Lung (tissue), 16 donors: Measurements from ENCODE around the gene TAPBP. TPM values are rescaled to one million over a fixed set of nuclear protein-coding genes. Genes with fewer than 3 reads are reported as not detected.
A peak's percentile ranks its signal among the peaks of the same experiment; 100 is the strongest.
"Not testable (repeated sequence)": the region's sequence is repeated elsewhere in the genome, so short reads cannot be mapped to it uniquely, and the experiment has no call there.

Experiments
- ATAC-seq: fragments of 200-7000 bp; cut with Tn5 transposase; one replicate; pipeline ENCODE4 v1.9.1; 2020; ENCODE audit warnings: moderate number of reproducible peaks; ENCODE audit not compliant: insufficient read depth, low FRiP score
- DNase-seq, 3 donors: peaks; one replicate each; pipeline ENCODE4 v3.0.0-alpha.2; 2013 to 2017
- H3K27ac ChIP-seq, 2 donors: one replicate each; pipeline ENCODE4 v1.5.1; 2013; ENCODE audit warnings: mild to moderate bottlenecking in 2 of 2, moderate library complexity in 2 of 2, control low read depth in 1 of 2, inconsistent platforms in 1 of 2, low read depth in 1 of 2, low read length in 1 of 2
- H3K27me3 ChIP-seq, 3 donors: one replicate each; pipeline ENCODE4 v1.5.1; 2013; ENCODE audit warnings: low read length in 2 of 3; ENCODE audit not compliant: control insufficient read depth in 3 of 3, insufficient read depth in 3 of 3
- H3K36me3 ChIP-seq, 4 donors: one replicate each; pipeline ENCODE4 v1.5.1; 2013; ENCODE audit warnings: low read length in 4 of 4, mild to moderate bottlenecking in 1 of 4, moderate library complexity in 1 of 4; ENCODE audit not compliant: control insufficient read depth in 4 of 4, insufficient read depth in 4 of 4
- H3K4me1 ChIP-seq, 5 donors: one replicate each; pipeline ENCODE4 v1.5.1; 2013; ENCODE audit warnings: low read length in 5 of 5, mild to moderate bottlenecking in 2 of 5, moderate library complexity in 1 of 5; ENCODE audit not compliant: control insufficient read depth in 5 of 5, insufficient read depth in 5 of 5
- H3K4me3 ChIP-seq: one replicate; pipeline ENCODE4 v1.5.1; 2013; ENCODE audit warnings: mild to moderate bottlenecking, control low read depth, moderate library complexity
- H3K9ac ChIP-seq, 2 donors: one replicate each; pipeline ENCODE4 v1.5.1; 2013; ENCODE audit warnings: low read length in 2 of 2, control low read depth in 1 of 2; ENCODE audit not compliant: insufficient read depth in 1 of 2
- H3K9me3 ChIP-seq, 4 donors: one replicate each; pipeline ENCODE4 v1.5.1; 2013; ENCODE audit warnings: low read length in 3 of 4, mild to moderate bottlenecking in 1 of 4, moderate library complexity in 1 of 4; ENCODE audit not compliant: control insufficient read depth in 4 of 4, insufficient read depth in 3 of 4
- CTCF ChIP-seq: IDR thresholded peaks from 2 replicates; pipeline ENCODE4 v1.5.1; 2012; ENCODE audit warnings: mild to moderate bottlenecking; ENCODE audit errors: control extremely low read depth, extremely low read depth
- WGBS, 2 donors: extraction: QIAGEN DNeasy Blood & Tissue Kit; methylation state at CpG; one replicate each; pipeline ENCODE4 v1.1.7; 2013; 5-methylcytosine and 5-hydroxymethylcytosine counted together
- long read RNA-seq, 5 donors: transcript quantifications; one replicate each; lab custom pipeline, GENCODE V29; 2026
- polyA plus RNA-seq, 2 donors: library from polyadenylated mRNA; stranded (reverse); fragments of 200-250 nt; gene quantifications; one replicate each; pipeline ENCODE4 v1.2.1, GENCODE V29; 2013
- total RNA-seq, 2 donors: library from RNA; depleted of rRNA in 1 of 2; stranded (reverse); fragments of >200 nt in 1 of 2; gene quantifications; one replicate each; pipeline ENCODE4 v1.2.1, GENCODE V29; 2014 to 2021
- donor health status: control.
- donor health status: control.
- donor health status: Bipolar disorder and iron deficiency.
- donor health status: healthy.
- donor health status: DM: yes; HTN: yes; CAD: no.

Gene TAPBP
- total RNA-seq (100 to 1,000 TPM; 155 to 241 TPM), polyA plus RNA-seq (10 to 100 TPM; 78.7 to 78.9 TPM)
- long read RNA-seq, donor 1, transcript TAPBP-234 (8 exons, 3,759 nt): major isoform, 18 of 48 reads
- long read RNA-seq, donor 1, partial matches to known transcripts: 25 of 48 reads
- long read RNA-seq, donor 1, other reads (novel, unspliced or antisense): 0 of 48 reads
- long read RNA-seq, donor 2, partial matches to known transcripts: 0 of 7 reads
- long read RNA-seq, donor 2, other reads (novel, unspliced or antisense): 0 of 7 reads
- long read RNA-seq, donor 3, transcript TAPBP-234 (8 exons, 3,759 nt): major isoform, 6 of 21 reads
- long read RNA-seq, donor 3, partial matches to known transcripts: 10 of 21 reads
- long read RNA-seq, donor 3, other reads (novel, unspliced or antisense): 0 of 21 reads
- long read RNA-seq, donor 4, partial matches to known transcripts: 6 of 11 reads
- long read RNA-seq, donor 4, other reads (novel, unspliced or antisense): 0 of 11 reads
- long read RNA-seq, donor 5, transcript TAPBP-234 (8 exons, 3,759 nt): major isoform, 12 of 39 reads
- long read RNA-seq, donor 5, transcript TAPBP-235 (5 exons, 1,239 nt): minor isoform, 6 of 39 reads
- long read RNA-seq, donor 5, partial matches to known transcripts: 18 of 39 reads
- long read RNA-seq, donor 5, other reads (novel, unspliced or antisense): 0 of 39 reads

- H3K27ac ChIP-seq: peak within 1 kb of the TSS; percentile 96 to 97
- no peaks in the 10 kb centered on the region for H3K9me3 ChIP-seq
- H3K4me3 ChIP-seq: peak within 1 kb of the TSS; percentile 81
- 0 to 1% methylated on average over 47 of the region's 47 CpGs for WGBS, 2 donors
- DNase-seq: peak; percentile 69 to 82 (median 73)
- peak; percentile 4 for ATAC-seq
- H3K36me3 ChIP-seq: peaks cover 0 to 26% (median 7%) of the 10 kb centered on the region in 4 donors
- peaks cover 8 to 32% (median 16%) of the 10 kb centered on the region in 5 donors for H3K4me1 ChIP-seq
- no peak for TF ChIP-seq CTCF
- peak within 1 kb of the TSS; percentile 57 to 96 for H3K9ac ChIP-seq
- H3K27me3 ChIP-seq: no peaks in the 10 kb centered on the region
Measured at GRCh38 chr6:33313709-33314514, at the start of gene TAPBP. Gene TAPBP, minus strand, starts transcription at chr6:33314078. Its CDS starts 37 bp downstream, at chr6:33314041.

GRCh38 chr6:33363486-33363885, 49.6 kb upstream of the TAPBP start:
- WGBS, 2 donors: 91 to 95% methylated on average over 12 of the region's 12 CpGs
- DNase-seq, H3K36me3 ChIP-seq: not testable (repeated sequence)

GRCh38 chr6:33359331-33359730, 45.5 kb upstream of the TAPBP start:
- DNase-seq (no peak), ATAC-seq (no peak)
- no peak for TF ChIP-seq CTCF
- H3K4me3 ChIP-seq: no peak overlapping the region
- H3K27me3 ChIP-seq: no peaks in the 10 kb centered on the region
- no peak overlapping the region for H3K9ac ChIP-seq
- H3K4me1 ChIP-seq: peaks cover 0 to 2% (median 0%) of the 10 kb centered on the region in 5 donors
- H3K36me3 ChIP-seq: no peaks in the 10 kb centered on the region
- H3K9me3 ChIP-seq: no peaks in the 10 kb centered on the region
- no peak overlapping the region for H3K27ac ChIP-seq

More at GRCh38 chr6:33363486-33363885, 49.6 kb upstream of the TAPBP start:
- H3K9me3 ChIP-seq, H3K27me3 ChIP-seq, ATAC-seq, H3K27ac ChIP-seq, H3K4me3 ChIP-seq, H3K4me1 ChIP-seq, H3K9ac ChIP-seq: not testable (repeated sequence)

- WGBS, 2 donors: 71 to 75% methylated on average over 13 of the region's 13 CpGs
Measured at GRCh38 chr6:33357160-33357871, 43.4 kb upstream of the TAPBP start.

More at GRCh38 chr6:33357160-33357871, 43.4 kb upstream of the TAPBP start:
- not testable (repeated sequence) for DNase-seq, H3K4me1 ChIP-seq, H3K4me3 ChIP-seq, ATAC-seq, H3K27me3 ChIP-seq, H3K9ac ChIP-seq, H3K9me3 ChIP-seq, H3K36me3 ChIP-seq, H3K27ac ChIP-seq
